Stimulated activated CD4-positive, alpha-beta T cell treated with anti-CD3 and anti-CD28 coated beads, Interleukin-12 subunit alpha, Interleukin-12 subunit beta, amount 100 ng/mL, for 48 hours (primary cell): Measurements from ENCODE around the gene CTDP1.
"Not testable (repeated sequence)": the region's sequence is repeated elsewhere in the genome, so short reads cannot be mapped to it uniquely, and the experiment has no call there.

Experiments
- DNase-seq, 3 donors: peaks; one replicate each; pipeline ENCODE4 v3.0.0-alpha.2; 2020; ENCODE audit warnings: low read depth in 2 of 3, low spot score in 1 of 3

Gene CTDP1

GRCh38 chr18:79723036-79723435, 43.4 kb downstream of the CTDP1 start:
- no peak for DNase-seq

GRCh38 chr18:79723628-79724027, 44.0 kb downstream of the CTDP1 start:
- DNase-seq, result no peak

- no peak for DNase-seq
Observed at GRCh38 chr18:79724299-79725080, 44.9 kb downstream of the CTDP1 start.

GRCh38 chr18:79725486-79725885, 45.9 kb downstream of the CTDP1 start:
- DNase-seq, result no peak

- no peak for DNase-seq
Observed at GRCh38 chr18:79726721-79727120, 47.1 kb downstream of the CTDP1 start.

GRCh38 chr18:79727211-79727610, 47.6 kb downstream of the CTDP1 start:
- no peak for DNase-seq

- DNase-seq, result no peak
Observed at GRCh38 chr18:79728931-79729586, 49.5 kb downstream of the CTDP1 start.

GRCh38 chr18:79729611-79730010, 50.0 kb downstream of the CTDP1 start:
- DNase-seq, result no peak

GRCh38 chr18:79730804-79731203, 51.2 kb downstream of the CTDP1 start:
- DNase-seq, result no peak

GRCh38 chr18:79731881-79732720, 52.5 kb downstream of the CTDP1 start:
- not testable (repeated sequence) for DNase-seq

GRCh38 chr18:79732721-79733025, 53.1 kb downstream of the CTDP1 start:
- no peak for DNase-seq

GRCh38 chr18:79733135-79733701, 53.6 kb downstream of the CTDP1 start:
- no peak for DNase-seq

- DNase-seq, result no peak
Observed at GRCh38 chr18:79733986-79734770, 54.6 kb downstream of the CTDP1 start.

- DNase-seq, result no peak
Observed at GRCh38 chr18:79735071-79735980, 55.7 kb downstream of the CTDP1 start.

- DNase-seq, result no peak
Observed at GRCh38 chr18:79736230-79736629, 56.6 kb downstream of the CTDP1 start.

- no peak for DNase-seq
Observed at GRCh38 chr18:79736846-79737245, 57.2 kb downstream of the CTDP1 start.

GRCh38 chr18:79737426-79737825, 57.8 kb downstream of the CTDP1 start:
- DNase-seq, result no peak

- DNase-seq, result no peak
Observed at GRCh38 chr18:79738041-79738461, 58.4 kb downstream of the CTDP1 start.

GRCh38 chr18:79738581-79739439, 59.2 kb downstream of the CTDP1 start:
- no peak for DNase-seq
